H9 (cell line): ENCODE data around the gene ZSCAN5A. TPM values are rescaled to one million over a fixed set of nuclear protein-coding genes. Genes with fewer than 3 reads are reported as not detected.

ENCODE experiments used
- DNase-seq: peaks from one replicate; pipeline ENCODE4 v3.0.0-alpha.2; 2017
- H2AFZ ChIP-seq: one replicate; pipeline ENCODE4 v1.6.1; 2013; ENCODE audit warnings: mild to moderate bottlenecking, low read length, control low read depth, moderate library complexity
- H2AK5ac ChIP-seq: 2 replicates; pipeline ENCODE4 v1.6.1; 2013; ENCODE audit warnings: low read length, control low read depth, mixed read lengths; ENCODE audit not compliant: insufficient read length
- H2BK120ac ChIP-seq: one replicate; pipeline ENCODE4 v1.6.1; 2013; ENCODE audit warnings: low read depth, mild to moderate bottlenecking, low read length, control low read depth, inconsistent platforms; ENCODE audit not compliant: poor library complexity, severe bottlenecking
- H2BK12ac ChIP-seq: 2 replicates; pipeline ENCODE4 v1.6.1; 2013; ENCODE audit warnings: low read length, control low read depth, mixed read lengths, low read depth; ENCODE audit not compliant: insufficient read length
- H2BK15ac ChIP-seq: 2 replicates; pipeline ENCODE4 v1.6.1; 2013; ENCODE audit warnings: low read depth, low read length, control low read depth
- H2BK20ac ChIP-seq: one replicate; pipeline ENCODE4 v1.6.1; 2013; ENCODE audit warnings: low read depth, mild to moderate bottlenecking, low read length, control low read depth, inconsistent platforms; ENCODE audit not compliant: poor library complexity, severe bottlenecking
- H2BK5ac ChIP-seq: 2 replicates; pipeline ENCODE4 v1.6.1; 2013; ENCODE audit warnings: low read length, control low read depth, mixed read lengths; ENCODE audit not compliant: insufficient read length
- H3K14ac ChIP-seq: 2 replicates; pipeline ENCODE4 v1.6.1; 2013; ENCODE audit warnings: low read length, control low read depth; ENCODE audit not compliant: insufficient read depth
- H3K18ac ChIP-seq: 2 replicates; pipeline ENCODE4 v1.6.1; 2013; ENCODE audit warnings: low read depth, mild to moderate bottlenecking, mixed read lengths, low read length, control low read depth; ENCODE audit not compliant: insufficient read length
- H3K23ac ChIP-seq: 2 replicates; pipeline ENCODE4 v1.6.1; 2013; ENCODE audit warnings: low read length, control low read depth, mixed read lengths, low read depth; ENCODE audit not compliant: insufficient read length
- H3K23me2 ChIP-seq: 2 replicates; pipeline ENCODE4 v1.6.1; 2013; ENCODE audit warnings: low read depth, mild to moderate bottlenecking, mixed read lengths, low read length, control low read depth; ENCODE audit not compliant: insufficient read length, poor library complexity, severe bottlenecking
- H3K27ac ChIP-seq: 2 replicates; pipeline ENCODE4 v1.5.1; 2013; ENCODE audit warnings: low read length, control low read depth, mixed read lengths, low read depth; ENCODE audit not compliant: insufficient read length
- H3K27me3 ChIP-seq: 2 replicates; pipeline ENCODE4 v1.6.1; 2013; ENCODE audit warnings: low read length, control low read depth, inconsistent platforms; ENCODE audit not compliant: insufficient read depth
- H3K4ac ChIP-seq: 2 replicates; pipeline ENCODE4 v1.6.1; 2013; ENCODE audit warnings: low read depth, mild to moderate bottlenecking, control low read depth, inconsistent platforms, low read length, moderate library complexity
- H3K4me1 ChIP-seq: 2 replicates; pipeline ENCODE4 v1.6.1; 2013; ENCODE audit warnings: low read length, control low read depth, inconsistent platforms; ENCODE audit not compliant: insufficient read depth
- H3K4me2 ChIP-seq: 2 replicates; pipeline ENCODE4 v1.6.1; 2013; ENCODE audit warnings: low read length, control low read depth, mixed read lengths; ENCODE audit not compliant: insufficient read length, insufficient read depth
- H3K56ac ChIP-seq: 2 replicates; pipeline ENCODE4 v1.6.1; 2013; ENCODE audit warnings: low read depth, mild to moderate bottlenecking, mixed read lengths, low read length, control low read depth; ENCODE audit not compliant: insufficient read length
- H3K79me1 ChIP-seq: 2 replicates; pipeline ENCODE4 v1.6.1; 2013; ENCODE audit warnings: low read depth, mild to moderate bottlenecking, moderate library complexity, low read length, control low read depth, inconsistent platforms; ENCODE audit not compliant: insufficient read depth, poor library complexity, severe bottlenecking
- H3K79me2 ChIP-seq: 2 replicates; pipeline ENCODE4 v1.6.1; 2013; ENCODE audit warnings: low read length, control low read depth, inconsistent platforms; ENCODE audit not compliant: insufficient read depth
- H3K9ac ChIP-seq: 2 replicates; pipeline ENCODE4 v1.6.1; 2013; ENCODE audit warnings: low read length, control low read depth, mixed read lengths; ENCODE audit not compliant: insufficient read length; ENCODE audit errors: extremely low read depth
- H3K9me3 ChIP-seq: one replicate; pipeline ENCODE4 v1.6.1; 2013; ENCODE audit warnings: low read depth, low read length, inconsistent platforms; ENCODE audit not compliant: control insufficient read depth
- H3T11ph ChIP-seq: one replicate; pipeline ENCODE4 v1.6.1; 2013; ENCODE audit warnings: mild to moderate bottlenecking, low read length, control low read depth, inconsistent platforms
- H4K20me1 ChIP-seq: one replicate; pipeline ENCODE4 v1.6.1; 2013; ENCODE audit not compliant: control insufficient read depth, insufficient read length, insufficient read depth
- H4K5ac ChIP-seq: 2 replicates; pipeline ENCODE4 v1.6.1; 2013; ENCODE audit warnings: low read depth, mild to moderate bottlenecking, mixed read lengths, low read length, control low read depth; ENCODE audit not compliant: insufficient read length
- H4K8ac ChIP-seq: replicated peaks from 2 replicates; pipeline ENCODE4 v1.6.1; 2013; ENCODE audit warnings: low read length, control low read depth, mixed read lengths, low read depth; ENCODE audit not compliant: insufficient read length
- H4K91ac ChIP-seq: 2 replicates; pipeline ENCODE4 v1.6.1; 2013; ENCODE audit warnings: low read depth, mild to moderate bottlenecking, moderate library complexity, mixed read lengths, low read length, control low read depth; ENCODE audit not compliant: insufficient read length
- H3K27ac Mint-ChIP-seq, 3 experiments: 2 replicates in 2 of 3; 3 replicates in 1 of 3; pipeline ENCODE4 v1.8.0; 2020 to 2021; ENCODE audit warnings: mixed read lengths in 3 of 3, mild to moderate bottlenecking in 1 of 3, moderate library complexity in 1 of 3
- H3K27me3 Mint-ChIP-seq: 2 replicates; pipeline ENCODE4 v1.8.0; 2021; ENCODE audit warnings: low read depth, mild to moderate bottlenecking, moderate library complexity, mixed read lengths
- H3K36me3 Mint-ChIP-seq, 3 experiments: 2 replicates in 2 of 3; 3 replicates in 1 of 3; pipeline ENCODE4 v1.8.0; 2020 to 2021; ENCODE audit warnings: low read depth in 3 of 3, mixed read lengths in 3 of 3; ENCODE audit not compliant: insufficient read depth in 1 of 3
- H3K4me1 Mint-ChIP-seq, 2 experiments: 2 replicates each; pipeline ENCODE4 v1.8.0; 2020; ENCODE audit warnings: mixed read lengths in 2 of 2
- H3K4me3 Mint-ChIP-seq, 2 experiments: 2 replicates in 1 of 2; 3 replicates in 1 of 2; pipeline ENCODE4 v1.8.0; 2020 to 2021; ENCODE audit warnings: mild to moderate bottlenecking in 2 of 2, mixed read lengths in 2 of 2, moderate library complexity in 1 of 2
- H3K9me3 Mint-ChIP-seq, 2 experiments: 2 replicates in 1 of 2; 3 replicates in 1 of 2; pipeline ENCODE4 v1.8.0; 2020; ENCODE audit warnings: mild to moderate bottlenecking in 2 of 2, mixed read lengths in 2 of 2, moderate library complexity in 1 of 2
- CTCF ChIP-seq: fragments of 200-600 bp; sonication (generic); conservative IDR thresholded peaks from 3 replicates; pipeline ENCODE4 v1.8.0; 2021; ENCODE audit warnings: antibody characterized with exemption, mild to moderate bottlenecking
- WGBS: extraction: QIAGEN DNeasy Blood & Tissue Kit; methylation state at CpG from one replicate; pipeline ENCODE4 v1.1.7; 2013; ENCODE audit warnings: missing lambda C conversion rate, low lambda C conversion rate, mixed read lengths; ENCODE audit not compliant: insufficient read length; ENCODE audit errors: extremely low coverage; 5-methylcytosine and 5-hydroxymethylcytosine counted together
- total RNA-seq: library from RNA; stranded (reverse); gene quantifications from 2 replicates; pipeline ENCODE4 v1.2.1, GENCODE V29; 2021

ZSCAN5A gene
- total RNA-seq, 1 experiment from 2014 or later = 12.5 TPM

- Histone ChIP-seq H3K18ac (no peak overlapping the region), H4K20me1 (no peaks in the 10 kb centered on the region), H3K23ac (no peak overlapping the region), H2AFZ (no peak overlapping the region), H2BK5ac (no peak overlapping the region), H3K4me2 (no peak overlapping the region), H3K27ac (no peak overlapping the region), H4K5ac (no peak overlapping the region), H2BK20ac (no peak overlapping the region), H3K27me3 (no peaks in the 10 kb centered on the region), H3K56ac (no peak overlapping the region), H3T11ph (no peak overlapping the region), H3K4me1 (no peaks in the 10 kb centered on the region; the same call in 1 of the 2 replicates), H4K91ac (no peak overlapping the region), H4K8ac (no peak overlapping the region), H3K9me3 (no peaks in the 10 kb centered on the region), H2AK5ac (no peak overlapping the region), H3K79me1 (no peaks in the 10 kb centered on the region), H2BK15ac (no peak overlapping the region), H3K23me2 (no peaks in the 10 kb centered on the region), H2BK12ac (no peak overlapping the region), H3K79me2 (no peaks in the 10 kb centered on the region), H2BK120ac (no peak overlapping the region), H3K4ac (no peak overlapping the region), H3K14ac (no peak overlapping the region), H3K9ac (no peak overlapping the region)
- Mint-ChIP-seq H3K27me3 (peaks cover 2% of the 10 kb centered on the region; the same call in 1 of the 2 replicates), H3K36me3 (peaks cover 0 to 4% (median 0%) of the 10 kb centered on the region in 3 experiments; a peak in 3 of 7 replicates), H3K9me3 (peaks cover 0 to 14% of the 10 kb centered on the region in 2 experiments; a peak in 2 of 5 replicates), H3K27ac (no peak overlapping the region), H3K4me3 (no peak overlapping the region), H3K4me1 (peaks cover under 1 to 4% of the 10 kb centered on the region in 2 experiments; a peak in 1 of 4 replicates)
- no peak for DNase-seq
- WGBS = no CpG with 5 or more reads among the region's 14 CpGs
- TF ChIP-seq CTCF = no peak
Measured at GRCh38 chr19:56221851-56222250, 92.8 kb downstream of the ZSCAN5A start.
